HCT116 (cell line): ENCODE data around the gene HK3. TPM values are rescaled to one million over a fixed set of nuclear protein-coding genes. Genes with fewer than 3 reads are reported as not detected.

ENCODE experiments used
- ATAC-seq: fragments of 200-7000 bp; cut with Tn5 transposase; 2 replicates; pipeline ENCODE4 v1.9.1; 2020; ENCODE audit warnings: mild to moderate bottlenecking, moderate library complexity
- BruUV-seq: library from RNA; stranded (reverse); fragments of 400-500 nt; replicated peaks from 2 replicates; lab custom pipeline; 2021; lab: Mats Ljungman, UMichigan
- CTCF ChIA-PET: fragments of 300-600 bp; sonication (Branson Sonifier 250); formaldehyde crosslinking; loops from one replicate; lab custom pipeline; 2021; ENCODE audit warnings: antibody characterized with exemption; lab: Charles Lee
- POLR2A ChIA-PET: fragments of 300-600, 350-600 bp; sonication (Branson Sonifier 250); formaldehyde crosslinking; loops from one replicate; lab custom pipeline; 2021; ENCODE audit warnings: antibody characterized with exemption; lab: Charles Lee
- RAD21 ChIA-PET, 2 experiments: fragments of 300-600 bp; sonication (Branson Sonifier 250); formaldehyde crosslinking; loops; one replicate each; lab custom pipeline; 2023; ENCODE audit warnings: low total read pairs in 2 of 2; ENCODE audit not compliant: uncharacterized antibody in 2 of 2, unreplicated experiment in 2 of 2, low non-redundant PET in 1 of 2; lab: Charles Lee
- DNase-seq: peaks from one replicate; pipeline ENCODE4 v3.0.0-alpha.2; 2010; ENCODE audit warnings: low read depth, low spot score
- H2AFZ ChIP-seq: fragments of 200-600 bp; shearing (Covaris generic), sonication (generic); 2 replicates; pipeline ENCODE4 v1.6.1; 2017; ENCODE audit warnings: low read depth, mixed run types, mixed read lengths, antibody characterized with exemption, low read length; ENCODE audit not compliant: poor library complexity, severe bottlenecking
- H3K27ac ChIP-seq: 2 replicates; pipeline ENCODE4 v1.5.1; 2012; ENCODE audit warnings: low read depth, low read length
- H3K27me3 ChIP-seq: fragments of 200-600 bp; sonication (generic); 2 replicates; pipeline ENCODE4 v1.6.1; 2016; ENCODE audit warnings: mixed run types, low read length, mixed read lengths; ENCODE audit not compliant: insufficient read depth
- H3K36me3 ChIP-seq, 2 experiments: fragments of 200-500 bp in 1 of 2; fragments of 200-600 bp in 1 of 2; sonication (Bioruptor generic) in 1 of 2; sonication (generic) in 1 of 2; 2 replicates each; pipeline versions ENCODE4 v1.5.1 to v1.6.1; 2014 to 2016; ENCODE audit warnings: low read length in 2 of 2, inconsistent platforms in 1 of 2, mixed read lengths in 1 of 2, mixed run types in 1 of 2; ENCODE audit not compliant: insufficient read depth in 2 of 2, control insufficient read depth in 1 of 2
- H3K4me1 ChIP-seq, 2 experiments: fragments of 200-600 bp in 1 of 2; sonication (generic) in 1 of 2; 2 replicates each; pipeline versions ENCODE4 v1.5.1 to v1.6.1; 2012 to 2017; ENCODE audit warnings: low read length in 2 of 2, inconsistent platforms in 1 of 2, mild to moderate bottlenecking in 1 of 2, mixed read lengths in 1 of 2, mixed run types in 1 of 2, moderate library complexity in 1 of 2; ENCODE audit not compliant: insufficient read depth in 2 of 2, control insufficient read depth in 1 of 2
- H3K4me2 ChIP-seq: fragments of 200-600 bp; sonication (generic); 2 replicates; pipeline ENCODE4 v1.6.1; 2017; ENCODE audit warnings: mixed run types, low read length, mixed read lengths
- H3K4me3 ChIP-seq, 2 experiments: fragments of 200-600 bp in 1 of 2; sonication (generic) in 1 of 2; replicated peaks in 1 of 2; 2 replicates each; pipeline ENCODE4 v1.5.1; 2011 to 2016; ENCODE audit warnings: low read length in 2 of 2, control low read depth in 1 of 2, low read depth in 1 of 2, mild to moderate bottlenecking in 1 of 2, mixed read lengths in 1 of 2, mixed run types in 1 of 2
- H3K79me2 ChIP-seq: fragments of 200-600 bp; sonication (generic); 2 replicates; pipeline ENCODE4 v1.6.1; 2017; ENCODE audit warnings: mild to moderate bottlenecking, mixed run types, low read length, moderate library complexity, mixed read lengths; ENCODE audit not compliant: insufficient read depth
- H3K9ac ChIP-seq: fragments of 200-600 bp; sonication (generic); 2 replicates; pipeline ENCODE4 v1.6.1; 2016; ENCODE audit warnings: low read length, mixed read lengths
- H3K9me2 ChIP-seq: fragments of 200-600 bp; sonication (generic), shearing (Covaris generic); 2 replicates; pipeline ENCODE4 v1.6.1; 2017; ENCODE audit warnings: mixed run types, mild to moderate bottlenecking, moderate library complexity; ENCODE audit not compliant: insufficient read depth
- H3K9me3 ChIP-seq, 2 experiments: fragments of 200-500 bp in 1 of 2; fragments of 200-600 bp in 1 of 2; sonication (Bioruptor generic) in 1 of 2; sonication (generic) in 1 of 2; 2 replicates each; pipeline ENCODE4 v1.6.1; 2014 to 2017; ENCODE audit warnings: low read length in 2 of 2, mixed read lengths in 2 of 2, inconsistent platforms in 1 of 2, low read depth in 1 of 2, mild to moderate bottlenecking in 1 of 2, mixed run types in 1 of 2, moderate library complexity in 1 of 2; ENCODE audit not compliant: control insufficient read depth in 1 of 2, insufficient read depth in 1 of 2
- H4K20me1 ChIP-seq: fragments of 200-600 bp; sonication (generic), shearing (Covaris generic); 2 replicates; pipeline ENCODE4 v1.6.1; 2017; ENCODE audit warnings: mixed run types, mild to moderate bottlenecking, moderate library complexity; ENCODE audit not compliant: insufficient read depth
- CBX3 ChIP-seq: IDR thresholded peaks from 2 replicates; pipeline ENCODE4 v1.6.1; 2012; ENCODE audit warnings: low read depth
- EZH2 ChIP-seq: fragments of 200-600 bp; sonication (generic); IDR thresholded peaks from 2 replicates; pipeline ENCODE4 v1.6.1; 2017; ENCODE audit warnings: antibody characterized with exemption, mixed run types
- EZH2phosphoT487 ChIP-seq: fragments of 200-600 bp; IDR thresholded peaks from 2 replicates; pipeline ENCODE4 v1.6.1; 2018; ENCODE audit warnings: antibody characterized with exemption, borderline replicate concordance
- SIN3A ChIP-seq: IDR thresholded peaks from 2 replicates; pipeline ENCODE4 v1.6.1; 2012; ENCODE audit warnings: low read depth
- SP1 ChIP-seq: IDR thresholded peaks from 2 replicates; pipeline ENCODE4 v1.6.1; 2012; ENCODE audit warnings: low read depth
- SRF ChIP-seq: IDR thresholded peaks from 2 replicates; pipeline ENCODE4 v1.6.1; 2012; ENCODE audit warnings: low read depth
- YY1 ChIP-seq: IDR thresholded peaks from 2 replicates; pipeline ENCODE4 v1.6.1; 2011; ENCODE audit warnings: low read length, low read depth, moderate library complexity, mild to moderate bottlenecking; ENCODE audit not compliant: insufficient replicate concordance; ENCODE audit errors: extremely low read depth
- intact Hi-C: fragments of 100-400 bp; cut with micrococcal nuclease; formaldehyde crosslinking; loops from 2 replicates; pipeline ENCODE4 v1.10.0; 2022
- total RNA-seq: library from RNA; stranded (reverse); gene quantifications from one replicate; pipeline ENCODE4 v1.2.1, GENCODE V29; 2021; ENCODE audit not compliant: unreplicated experiment
- TF ChIP-seq, protein P1 (sequence below), 3 experiments: fragments of 200-600 bp in 1 of 3; sonication (generic) in 1 of 3; IDR thresholded peaks in 2 of 3; conservative IDR thresholded peaks in 1 of 3; 2 replicates each; pipeline ENCODE4 v1.5.1; 2012 to 2017; ENCODE audit warnings: low read depth in 2 of 3, low read length in 2 of 3, antibody characterized with exemption in 1 of 3, borderline replicate concordance in 1 of 3, control low read depth in 1 of 3, mild to moderate bottlenecking in 1 of 3, mixed read lengths in 1 of 3, mixed run types in 1 of 3, moderate library complexity in 1 of 3; ENCODE audit not compliant: insufficient read depth in 1 of 3
- TF ChIP-seq, protein P2 (sequence below): IDR thresholded peaks from 2 replicates; pipeline ENCODE4 v1.6.1; 2011; ENCODE audit warnings: mild to moderate bottlenecking, low read length, moderate library complexity; ENCODE audit not compliant: insufficient replicate concordance; ENCODE audit errors: extremely low read depth

Gene HK3
- total RNA-seq, 1 experiment from 2014 or later, result 0.30 TPM

- no peak for TF ChIP-seq EZH2
- TF ChIP-seq, all 23 proteins: peak for 0
These were observed 45.0 kb downstream of the HK3 start (continued) for GRCh38 chr5:176854164-176854563.

DNA sequence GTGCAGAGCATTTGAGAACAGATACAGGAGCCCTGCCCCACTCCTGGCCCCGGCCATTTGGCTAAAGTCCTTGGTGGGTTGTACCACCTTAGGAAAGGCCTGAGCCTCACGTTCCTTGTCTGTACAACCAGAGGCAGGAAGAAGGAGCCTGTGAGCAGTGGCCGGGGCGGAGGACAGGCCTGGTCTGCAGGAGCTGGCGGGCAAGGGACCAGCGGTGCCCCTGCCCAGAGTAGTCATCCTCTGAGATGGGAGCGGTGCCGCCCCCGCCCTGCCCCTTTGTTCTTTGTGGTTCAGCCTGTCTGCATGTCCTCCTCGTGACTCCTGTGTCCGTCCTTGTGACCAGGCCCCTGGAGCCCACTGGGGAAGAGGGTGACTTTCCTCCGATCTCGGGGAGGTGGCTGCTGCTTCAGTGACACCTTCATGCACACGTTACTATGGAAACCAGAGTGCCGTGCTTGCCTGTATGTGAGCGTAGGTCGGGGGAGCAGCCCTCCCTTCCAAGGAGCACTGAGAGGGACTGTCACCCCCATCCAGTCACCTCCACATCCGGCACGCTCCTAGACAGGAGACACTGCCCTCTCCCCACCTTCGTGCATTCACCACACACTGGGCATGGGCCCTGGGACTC lies 45.9 kb downstream of the HK3 start:
- CTCF ChIA-PET, result no interaction called here
- Histone ChIP-seq H3K27me3 (no peaks in the 10 kb centered on the region), H3K9ac (no peak overlapping the region)

More for the DNA sequence above, 45.9 kb downstream of the HK3 start:
- RAD21 ChIA-PET, result no interaction called here
- Histone ChIP-seq H3K9me3 (no peaks in the 10 kb centered on the region), H4K20me1 (no peaks in the 10 kb centered on the region), H3K4me2 (no peak overlapping the region), H3K27ac (no peak overlapping the region), H3K4me1 (no peaks in the 10 kb centered on the region), H3K9me2 (no peaks in the 10 kb centered on the region), H3K4me3 (no peak overlapping the region), H3K36me3 (no peaks in the 10 kb centered on the region), H3K79me2 (no peaks in the 10 kb centered on the region), H2AFZ (no peak overlapping the region)
- intact Hi-C loops, result no loop called here
- TF ChIP-seq, protein P1, sequence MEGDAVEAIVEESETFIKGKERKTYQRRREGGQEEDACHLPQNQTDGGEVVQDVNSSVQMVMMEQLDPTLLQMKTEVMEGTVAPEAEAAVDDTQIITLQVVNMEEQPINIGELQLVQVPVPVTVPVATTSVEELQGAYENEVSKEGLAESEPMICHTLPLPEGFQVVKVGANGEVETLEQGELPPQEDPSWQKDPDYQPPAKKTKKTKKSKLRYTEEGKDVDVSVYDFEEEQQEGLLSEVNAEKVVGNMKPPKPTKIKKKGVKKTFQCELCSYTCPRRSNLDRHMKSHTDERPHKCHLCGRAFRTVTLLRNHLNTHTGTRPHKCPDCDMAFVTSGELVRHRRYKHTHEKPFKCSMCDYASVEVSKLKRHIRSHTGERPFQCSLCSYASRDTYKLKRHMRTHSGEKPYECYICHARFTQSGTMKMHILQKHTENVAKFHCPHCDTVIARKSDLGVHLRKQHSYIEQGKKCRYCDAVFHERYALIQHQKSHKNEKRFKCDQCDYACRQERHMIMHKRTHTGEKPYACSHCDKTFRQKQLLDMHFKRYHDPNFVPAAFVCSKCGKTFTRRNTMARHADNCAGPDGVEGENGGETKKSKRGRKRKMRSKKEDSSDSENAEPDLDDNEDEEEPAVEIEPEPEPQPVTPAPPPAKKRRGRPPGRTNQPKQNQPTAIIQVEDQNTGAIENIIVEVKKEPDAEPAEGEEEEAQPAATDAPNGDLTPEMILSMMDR (IDR thresholded peaks at IDR 0.05 in 2 of 3, conservative IDR thresholded peaks at IDR 0.05 in 1 of 3; ENCODE audit: borderline replicate concordance in 1 of 3, insufficient read depth in 1 of 3, low read depth in 2 of 3, low read length in 2 of 3), result no peak
- TF ChIP-seq YY1 (no peak), SRF (no peak), CBX3 (no peak), EZH2phosphoT487 (no peak), SIN3A (no peak), SP1 (no peak)
- TF ChIP-seq, protein P2, sequence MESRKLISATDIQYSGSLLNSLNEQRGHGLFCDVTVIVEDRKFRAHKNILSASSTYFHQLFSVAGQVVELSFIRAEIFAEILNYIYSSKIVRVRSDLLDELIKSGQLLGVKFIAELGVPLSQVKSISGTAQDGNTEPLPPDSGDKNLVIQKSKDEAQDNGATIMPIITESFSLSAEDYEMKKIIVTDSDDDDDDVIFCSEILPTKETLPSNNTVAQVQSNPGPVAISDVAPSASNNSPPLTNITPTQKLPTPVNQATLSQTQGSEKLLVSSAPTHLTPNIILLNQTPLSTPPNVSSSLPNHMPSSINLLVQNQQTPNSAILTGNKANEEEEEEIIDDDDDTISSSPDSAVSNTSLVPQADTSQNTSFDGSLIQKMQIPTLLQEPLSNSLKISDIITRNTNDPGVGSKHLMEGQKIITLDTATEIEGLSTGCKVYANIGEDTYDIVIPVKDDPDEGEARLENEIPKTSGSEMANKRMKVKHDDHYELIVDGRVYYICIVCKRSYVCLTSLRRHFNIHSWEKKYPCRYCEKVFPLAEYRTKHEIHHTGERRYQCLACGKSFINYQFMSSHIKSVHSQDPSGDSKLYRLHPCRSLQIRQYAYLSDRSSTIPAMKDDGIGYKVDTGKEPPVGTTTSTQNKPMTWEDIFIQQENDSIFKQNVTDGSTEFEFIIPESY, result no peak
- ATAC-seq, result no peak
- POLR2A ChIA-PET, result no interaction called here
- no TSS peak for BruUV-seq
- DNase-seq, result no peak
